Measurements from ENCODE around the gene CALCB.
A peak's percentile ranks its signal among the peaks of the same experiment; 100 is the strongest.

The CALCB gene

GRCh38 chr11:15108592-15109130 lies 35.3 kb downstream of the CALCB start:
- Histone ChIP-seq H3K4me1 (ENCODE audit: control insufficient read depth, insufficient read depth, low read length) (no peaks in the 10 kb centered on the region), H3K27ac (ENCODE audit: low read depth, low read length) (no peak overlapping the region), H3K36me3 (ENCODE audit: control insufficient read depth, insufficient read depth, low read length) (no peaks in the 10 kb centered on the region), H3K9ac (ENCODE audit: low read depth, low read length) (no peak overlapping the region), H3K27me3 (ENCODE audit: control insufficient read depth, insufficient read depth, low read length) (peaks cover 5% of the 10 kb centered on the region), H3K4me3 (ENCODE audit: low read depth, low read length) (no peak overlapping the region), H3K9me3 (ENCODE audit: control insufficient read depth, insufficient read depth, low read length) (no peaks in the 10 kb centered on the region)

GRCh38 chr11:15109602-15110001 lies 36.2 kb downstream of the CALCB start:
- Histone ChIP-seq H3K9ac (ENCODE audit: low read depth, low read length) (no peak overlapping the region), H3K4me1 (ENCODE audit: control insufficient read depth, insufficient read depth, low read length) (no peaks in the 10 kb centered on the region), H3K27me3 (ENCODE audit: control insufficient read depth, insufficient read depth, low read length) (peaks cover 15% of the 10 kb centered on the region), H3K4me3 (ENCODE audit: low read depth, low read length) (no peak overlapping the region), H3K27ac (ENCODE audit: low read depth, low read length) (no peak overlapping the region), H3K36me3 (ENCODE audit: control insufficient read depth, insufficient read depth, low read length) (no peaks in the 10 kb centered on the region), H3K9me3 (ENCODE audit: control insufficient read depth, insufficient read depth, low read length) (no peaks in the 10 kb centered on the region)

DNA sequence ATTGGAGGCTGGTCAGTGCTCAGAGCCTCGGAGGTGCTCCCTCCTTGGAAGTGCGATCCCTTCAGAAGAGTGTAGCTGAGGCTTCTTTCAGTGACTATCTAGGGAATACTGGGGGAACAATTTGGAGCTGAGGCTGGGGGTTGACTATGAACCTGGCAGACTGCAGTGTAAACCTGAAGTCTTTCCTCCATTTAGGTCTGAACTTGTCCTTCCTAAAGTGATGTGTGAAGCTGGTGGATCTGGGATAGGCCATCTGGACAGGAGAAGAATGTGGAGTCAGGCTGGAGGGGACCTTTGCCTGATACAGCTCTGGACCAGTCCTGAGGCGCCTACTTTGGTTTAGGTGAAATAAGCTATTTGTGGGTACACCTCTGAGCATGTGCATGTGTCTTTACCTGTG lies 37.8 kb downstream of the CALCB start:
- no peak overlapping the region for H3K4me3 ChIP-seq (ENCODE audit: low read depth, low read length)
- peaks cover 30% of the 10 kb centered on the region for H3K27me3 ChIP-seq (ENCODE audit: control insufficient read depth, insufficient read depth, low read length)
- no peak overlapping the region for H3K9ac ChIP-seq (ENCODE audit: low read depth, low read length)
- H3K27ac ChIP-seq (ENCODE audit: low read depth, low read length), result no peak overlapping the region
- H3K9me3 ChIP-seq (ENCODE audit: control insufficient read depth, insufficient read depth, low read length), result no peaks in the 10 kb centered on the region
- no peaks in the 10 kb centered on the region for H3K4me1 ChIP-seq (ENCODE audit: control insufficient read depth, insufficient read depth, low read length)
- no peaks in the 10 kb centered on the region for H3K36me3 ChIP-seq (ENCODE audit: control insufficient read depth, insufficient read depth, low read length)

DNA sequence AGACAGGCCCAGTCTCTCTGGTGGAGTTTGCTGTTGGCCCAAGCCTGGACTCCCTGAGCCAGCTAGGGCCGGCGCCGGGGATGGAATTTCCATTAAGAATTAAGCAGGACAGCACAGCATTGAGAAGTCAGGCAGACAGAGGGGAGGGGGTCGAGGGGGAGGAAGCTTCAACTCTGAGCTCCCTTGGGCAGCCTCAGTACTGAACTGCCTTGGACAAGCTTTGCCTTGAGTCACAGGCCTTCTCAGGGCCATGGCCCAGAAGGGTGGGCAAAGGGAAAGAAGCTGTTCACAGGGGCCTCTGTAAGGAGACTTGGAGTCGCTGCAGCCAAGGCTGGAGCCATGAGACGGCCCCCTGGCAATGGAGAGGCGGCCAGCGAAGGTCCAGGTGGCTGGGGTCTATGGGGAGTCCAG lies 38.7 kb downstream of the CALCB start:
- no peak overlapping the region for H3K27ac ChIP-seq (ENCODE audit: low read depth, low read length)
- H3K4me3 ChIP-seq (ENCODE audit: low read depth, low read length), result no peak overlapping the region
- no peak overlapping the region for H3K9ac ChIP-seq (ENCODE audit: low read depth, low read length)
- H3K36me3 ChIP-seq (ENCODE audit: control insufficient read depth, insufficient read depth, low read length), result no peaks in the 10 kb centered on the region
- no peaks in the 10 kb centered on the region for H3K9me3 ChIP-seq (ENCODE audit: control insufficient read depth, insufficient read depth, low read length)
- peaks cover 33% of the 10 kb centered on the region for H3K27me3 ChIP-seq (ENCODE audit: control insufficient read depth, insufficient read depth, low read length)
- H3K4me1 ChIP-seq (ENCODE audit: control insufficient read depth, insufficient read depth, low read length), result no peaks in the 10 kb centered on the region

DNA sequence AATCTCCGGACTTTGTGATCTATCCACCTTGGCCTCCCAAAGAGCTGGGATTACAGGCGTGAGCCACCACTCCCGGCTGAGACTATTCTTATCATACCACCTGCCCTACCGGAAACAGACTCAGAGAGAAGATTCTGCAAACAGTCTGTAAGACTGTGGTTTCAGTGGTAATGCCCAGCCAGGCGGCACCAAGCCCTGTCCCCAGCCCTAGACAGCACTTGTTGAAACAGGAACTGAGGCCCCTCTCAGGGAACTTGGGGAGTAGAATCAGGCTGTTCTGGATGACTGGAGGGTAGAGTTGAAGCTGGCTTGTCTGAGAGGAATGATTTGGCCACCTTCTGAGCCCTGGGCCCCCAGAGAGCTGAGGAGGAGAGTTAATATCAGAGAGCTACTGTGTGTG lies 40.0 kb downstream of the CALCB start:
- no peaks in the 10 kb centered on the region for H3K9me3 ChIP-seq (ENCODE audit: control insufficient read depth, insufficient read depth, low read length)
- H3K4me3 ChIP-seq (ENCODE audit: low read depth, low read length), result no peak overlapping the region
- H3K36me3 ChIP-seq (ENCODE audit: control insufficient read depth, insufficient read depth, low read length), result no peaks in the 10 kb centered on the region
- no peaks in the 10 kb centered on the region for H3K4me1 ChIP-seq (ENCODE audit: control insufficient read depth, insufficient read depth, low read length)
- no peak overlapping the region for H3K9ac ChIP-seq (ENCODE audit: low read depth, low read length)
- no peak overlapping the region for H3K27ac ChIP-seq (ENCODE audit: low read depth, low read length)
- peaks cover 33% of the 10 kb centered on the region for H3K27me3 ChIP-seq (ENCODE audit: control insufficient read depth, insufficient read depth, low read length)

DNA sequence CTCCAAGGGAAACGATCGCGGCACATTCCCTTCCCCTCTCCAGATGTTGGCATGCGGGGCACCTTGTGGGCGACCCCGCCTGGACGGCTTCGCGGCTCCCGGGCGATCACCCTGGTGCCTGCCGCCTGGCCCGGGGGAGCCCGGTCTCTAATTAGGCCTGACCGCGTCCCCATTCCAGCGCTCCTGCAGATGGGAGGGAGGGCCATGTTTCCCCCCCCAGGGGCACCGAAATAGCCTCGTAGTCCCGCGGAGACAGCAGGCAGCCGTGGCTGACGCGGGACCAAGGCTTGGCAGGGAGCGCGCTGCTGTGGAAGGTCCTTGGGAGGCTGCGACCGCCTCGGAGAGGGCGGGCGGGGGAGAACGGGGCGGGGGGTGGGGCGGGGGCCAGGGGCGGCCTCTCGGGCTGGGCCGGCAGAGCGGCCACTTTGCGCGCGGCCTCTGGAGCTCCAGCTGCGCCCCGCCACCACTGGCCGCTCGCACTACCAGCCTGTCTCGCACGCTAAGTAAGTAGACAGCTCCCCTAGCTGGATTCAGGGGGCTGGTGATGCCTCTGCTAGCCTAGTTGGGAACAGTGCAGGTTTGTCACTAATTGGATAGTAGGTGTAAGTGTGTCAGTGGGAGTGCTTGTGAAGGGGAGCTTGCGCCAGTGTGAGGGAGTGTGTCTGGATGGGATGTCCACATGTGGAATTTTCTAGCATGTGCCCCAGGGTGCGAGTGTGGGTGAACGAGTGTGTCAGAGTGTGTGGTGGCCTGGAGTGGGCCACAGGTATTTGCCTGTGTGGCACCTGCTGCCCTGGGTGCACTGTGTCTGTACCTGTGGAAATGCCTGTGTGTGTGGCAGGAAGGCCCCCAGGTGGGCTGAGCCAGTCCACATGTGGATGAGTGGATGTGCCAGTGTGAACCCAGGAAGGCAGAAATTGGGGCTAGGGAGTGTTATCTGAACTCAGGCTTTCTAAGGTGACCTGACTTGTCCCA lies 41.4 kb downstream of the CALCB start, which contains the start of gene INSC:
TSS of gene INSC (plus strand) at position 423 of the 975 bp plus-strand sequence. CDS start 34,252 bp downstream, outside the sequence.
- Histone ChIP-seq H3K27me3 (ENCODE audit: control insufficient read depth, insufficient read depth, low read length) (peaks cover 33% of the 10 kb centered on the region), H3K4me1 (ENCODE audit: control insufficient read depth, insufficient read depth, low read length) (no peaks in the 10 kb centered on the region), H3K27ac (ENCODE audit: low read depth, low read length) (no peak within 1 kb of the TSS), H3K9me3 (ENCODE audit: control insufficient read depth, insufficient read depth, low read length) (no peaks in the 10 kb centered on the region), H3K36me3 (ENCODE audit: control insufficient read depth, insufficient read depth, low read length) (no peaks in the 10 kb centered on the region), H3K4me3 (ENCODE audit: low read depth, low read length) (peak within 1 kb of the TSS; percentile 60), H3K9ac (ENCODE audit: low read depth, low read length) (no peak within 1 kb of the TSS)

- Histone ChIP-seq H3K36me3 (ENCODE audit: control insufficient read depth, insufficient read depth, low read length) (no peaks in the 10 kb centered on the region), H3K9me3 (ENCODE audit: control insufficient read depth, insufficient read depth, low read length) (no peaks in the 10 kb centered on the region), H3K4me1 (ENCODE audit: control insufficient read depth, insufficient read depth, low read length) (no peaks in the 10 kb centered on the region), H3K27ac (ENCODE audit: low read depth, low read length) (no peak overlapping the region), H3K9ac (ENCODE audit: low read depth, low read length) (no peak overlapping the region), H3K4me3 (ENCODE audit: low read depth, low read length) (no peak overlapping the region), H3K27me3 (ENCODE audit: control insufficient read depth, insufficient read depth, low read length) (peaks cover 33% of the 10 kb centered on the region)
These were observed 42.3 kb downstream of the CALCB start for GRCh38 chr11:15115686-15116085.

GRCh38 chr11:15117751-15118150 lies 44.4 kb downstream of the CALCB start:
- no peak overlapping the region for H3K27ac ChIP-seq (ENCODE audit: low read depth, low read length)

DNA sequence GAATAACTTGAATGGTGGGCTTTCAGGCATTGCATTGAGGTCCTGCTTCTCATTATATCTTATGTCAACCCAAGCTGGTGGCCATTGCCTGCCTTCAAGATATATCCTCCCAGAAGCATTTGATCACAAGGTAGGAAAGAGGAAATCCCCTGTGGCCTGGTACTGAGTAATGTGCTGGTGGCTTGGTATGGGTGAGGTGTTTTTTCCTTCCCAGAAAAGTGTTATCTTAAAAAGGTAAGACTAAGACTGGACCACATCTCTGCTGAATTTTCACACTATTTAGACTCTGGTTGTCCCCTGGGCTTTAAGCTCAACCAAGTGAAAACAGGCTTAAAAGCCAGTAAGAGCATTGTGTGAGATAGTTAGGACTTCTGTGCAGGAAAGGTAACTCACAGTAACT lies 45.0 kb downstream of the CALCB start:
- Histone ChIP-seq H3K4me1 (ENCODE audit: control insufficient read depth, insufficient read depth, low read length) (no peaks in the 10 kb centered on the region), H3K27ac (ENCODE audit: low read depth, low read length) (no peak overlapping the region), H3K27me3 (ENCODE audit: control insufficient read depth, insufficient read depth, low read length) (peaks cover 30% of the 10 kb centered on the region), H3K36me3 (ENCODE audit: control insufficient read depth, insufficient read depth, low read length) (no peaks in the 10 kb centered on the region), H3K9ac (ENCODE audit: low read depth, low read length) (no peak overlapping the region), H3K9me3 (ENCODE audit: control insufficient read depth, insufficient read depth, low read length) (no peaks in the 10 kb centered on the region), H3K4me3 (ENCODE audit: low read depth, low read length) (no peak overlapping the region)

More at GRCh38 chr11:15117751-15118150, 44.4 kb downstream of the CALCB start:
- Histone ChIP-seq H3K4me1 (ENCODE audit: control insufficient read depth, insufficient read depth, low read length) (no peaks in the 10 kb centered on the region), H3K9me3 (ENCODE audit: control insufficient read depth, insufficient read depth, low read length) (no peaks in the 10 kb centered on the region), H3K4me3 (ENCODE audit: low read depth, low read length) (no peak overlapping the region), H3K9ac (ENCODE audit: low read depth, low read length) (no peak overlapping the region), H3K36me3 (ENCODE audit: control insufficient read depth, insufficient read depth, low read length) (no peaks in the 10 kb centered on the region), H3K27me3 (ENCODE audit: control insufficient read depth, insufficient read depth, low read length) (peaks cover 33% of the 10 kb centered on the region)

- Histone ChIP-seq H3K36me3 (ENCODE audit: control insufficient read depth, insufficient read depth, low read length) (no peaks in the 10 kb centered on the region), H3K27me3 (ENCODE audit: control insufficient read depth, insufficient read depth, low read length) (peaks cover 21% of the 10 kb centered on the region), H3K4me3 (ENCODE audit: low read depth, low read length) (no peak overlapping the region), H3K27ac (ENCODE audit: low read depth, low read length) (no peak overlapping the region), H3K4me1 (ENCODE audit: control insufficient read depth, insufficient read depth, low read length) (no peaks in the 10 kb centered on the region), H3K9me3 (ENCODE audit: control insufficient read depth, insufficient read depth, low read length) (no peaks in the 10 kb centered on the region), H3K9ac (ENCODE audit: low read depth, low read length) (no peak overlapping the region)
These were observed 46.0 kb downstream of the CALCB start for GRCh38 chr11:15119352-15119751.

- H3K36me3 ChIP-seq (ENCODE audit: control insufficient read depth, insufficient read depth, low read length), result no peaks in the 10 kb centered on the region
- no peak overlapping the region for H3K27ac ChIP-seq (ENCODE audit: low read depth, low read length)
- peaks cover 17% of the 10 kb centered on the region for H3K27me3 ChIP-seq (ENCODE audit: control insufficient read depth, insufficient read depth, low read length)
- H3K4me3 ChIP-seq (ENCODE audit: low read depth, low read length), result no peak overlapping the region
- H3K9me3 ChIP-seq (ENCODE audit: control insufficient read depth, insufficient read depth, low read length), result no peaks in the 10 kb centered on the region
- no peaks in the 10 kb centered on the region for H3K4me1 ChIP-seq (ENCODE audit: control insufficient read depth, insufficient read depth, low read length)
- no peak overlapping the region for H3K9ac ChIP-seq (ENCODE audit: low read depth, low read length)
These were observed 46.4 kb downstream of the CALCB start for GRCh38 chr11:15119826-15120225.

Measured in HUES48 (cell line).